Gastroesophageal sphincter (tissue), 4 donors: ENCODE data around the gene IL34. TPM values are rescaled to one million over a fixed set of nuclear protein-coding genes. Genes with fewer than 3 reads are reported as not detected.

Experiments used
- ATAC-seq: fragments of 150-250 bp; one replicate; pipeline ENCODE4 v1.9.1; 2016; ENCODE audit warnings: mild to moderate bottlenecking, moderate library complexity
- H3K27ac ChIP-seq, 4 donors: fragments of 200-600 bp; sonication (generic) in 3 of 4; 1 replicate in 3 of 4; 2 replicates in 1 of 4; pipeline ENCODE4 v1.5.1; 2016 to 2019
- H3K27me3 ChIP-seq: fragments of 200-600 bp; sonication (generic); one replicate; pipeline ENCODE4 v1.5.1; 2019
- H3K36me3 ChIP-seq, 2 donors: fragments of 200-600 bp; sonication (generic); one replicate each; pipeline ENCODE4 v1.5.1; 2019; ENCODE audit warnings: control low read depth in 1 of 2
- H3K4me1 ChIP-seq, 3 donors: fragments of 200-600 bp; sonication (generic); 1 replicate in 2 of 3; 2 replicates in 1 of 3; pipeline ENCODE4 v1.5.1; 2016 to 2019; ENCODE audit warnings: control low read depth in 2 of 3
- H3K4me3 ChIP-seq, 2 donors: fragments of 200-600 bp; sonication (generic); one replicate each; pipeline ENCODE4 v1.5.1; 2019; ENCODE audit warnings: mild to moderate bottlenecking in 1 of 2, moderate library complexity in 1 of 2
- H3K9me3 ChIP-seq, 3 donors: fragments of 200-600 bp; sonication (generic); one replicate each; pipeline ENCODE4 v1.5.1; 2017 to 2019; ENCODE audit warnings: control low read depth in 2 of 3
- CTCF ChIP-seq, 4 experiments: fragments of 200-600 bp in 2 of 4; fragments of 450-650 bp in 2 of 4; sonication (generic) in 1 of 4; IDR thresholded peaks; one replicate each; pipeline ENCODE4 v1.5.1; 2017 to 2019; ENCODE audit warnings: antibody characterized with exemption in 4 of 4, mild to moderate bottlenecking in 2 of 4, moderate library complexity in 2 of 4
- EP300 ChIP-seq: sonication (generic); formaldehyde crosslinking; IDR thresholded peaks from one replicate; pipeline ENCODE4 v1.6.1; 2017; ENCODE audit warnings: antibody characterized with exemption, mild to moderate bottlenecking
- POLR2A ChIP-seq, 2 donors: fragments of 450-650 bp; IDR thresholded peaks; one replicate each; pipeline ENCODE4 v1.6.1; 2017; ENCODE audit warnings: antibody characterized with exemption in 2 of 2, mild to moderate bottlenecking in 2 of 2, moderate library complexity in 1 of 2
- POLR2AphosphoS5 ChIP-seq: sonication (generic); formaldehyde crosslinking; IDR thresholded peaks from one replicate; pipeline ENCODE4 v1.6.1; 2017; ENCODE audit warnings: antibody characterized with exemption
- WGBS, 2 donors: methylation state at CpG; one replicate each; pipeline ENCODE4 v1.1.5; 2018; ENCODE audit warnings: low coverage in 1 of 2; 5-methylcytosine and 5-hydroxymethylcytosine counted together
- total RNA-seq, 4 donors: library from RNA; depleted of rRNA; stranded (reverse); fragments of >200 nt; gene quantifications; one replicate each; pipeline ENCODE4 v1.1.0, GENCODE V29; 2016

IL34 gene
- total RNA-seq, 4 donors from 2014 or later: 1.6 to 4.1 (median 2.8) TPM

GRCh38 chr16:70648606-70649005 is 2.2 kb downstream of the IL34 start:
- 89% methylated on average over 6 of the region's 6 CpGs; no CpG with 5 or more reads in 1 of the 2 donors for WGBS, 2 donors
- TF ChIP-seq EP300 (no peak), CTCF (IDR thresholded peaks at IDR 0.05) (no peak), POLR2A (IDR thresholded peaks at IDR 0.05) (no peak), POLR2AphosphoS5 (no peak)
- H3K36me3 ChIP-seq: no peaks in the 10 kb centered on the region
- H3K4me3 ChIP-seq: no peak overlapping the region
- peaks cover 0 to 13% (median 0%) of the 10 kb centered on the region in 3 donors for H3K4me1 ChIP-seq
- H3K27me3 ChIP-seq: no peaks in the 10 kb centered on the region
- H3K27ac ChIP-seq: no peak overlapping the region
- ATAC-seq: no peak
- H3K9me3 ChIP-seq: no peaks in the 10 kb centered on the region

GRCh38 chr16:70649300-70649699 is 2.9 kb downstream of the IL34 start:
- no peak overlapping the region for H3K27ac ChIP-seq
- H3K4me3 ChIP-seq: no peak overlapping the region
- no peak for TF ChIP-seq POLR2A (IDR thresholded peaks at IDR 0.05)
- no peak for TF ChIP-seq POLR2AphosphoS5
- TF ChIP-seq CTCF (IDR thresholded peaks at IDR 0.05): no peak
- TF ChIP-seq EP300: no peak
- ATAC-seq: no peak
- H3K27me3 ChIP-seq: no peaks in the 10 kb centered on the region
- WGBS, 2 donors: 74 to 76% methylated on average over 2 to 6 of the region's 7 CpGs
- H3K9me3 ChIP-seq: no peaks in the 10 kb centered on the region
- no peaks in the 10 kb centered on the region for H3K36me3 ChIP-seq
- peaks cover 0 to 18% (median 0%) of the 10 kb centered on the region in 3 donors for H3K4me1 ChIP-seq

GRCh38 chr16:70650216-70650615 is 3.9 kb downstream of the IL34 start:
- Histone ChIP-seq H3K27ac (no peak overlapping the region), H3K9me3 (no peaks in the 10 kb centered on the region), H3K4me1 (peaks cover 0 to 21% (median 0%) of the 10 kb centered on the region in 3 donors), H3K4me3 (no peak overlapping the region), H3K36me3 (no peaks in the 10 kb centered on the region), H3K27me3 (no peaks in the 10 kb centered on the region)
- ATAC-seq: no peak
- WGBS, 2 donors: 57 to 67% methylated on average over 1 to 2 of the region's 4 CpGs
- no peak for TF ChIP-seq POLR2A (IDR thresholded peaks at IDR 0.05)
- no peak for TF ChIP-seq CTCF (IDR thresholded peaks at IDR 0.05)
- no peak for TF ChIP-seq POLR2AphosphoS5
- TF ChIP-seq EP300: no peak

- no peaks in the 10 kb centered on the region for H3K27me3 ChIP-seq
- no peaks in the 10 kb centered on the region for H3K9me3 ChIP-seq
- 89 to 96% methylated on average over 3 of the region's 3 CpGs for WGBS, 2 donors
- no peak overlapping the region for H3K4me3 ChIP-seq
- no peak for ATAC-seq
- no peak overlapping the region for H3K27ac ChIP-seq
- H3K36me3 ChIP-seq: no peaks in the 10 kb centered on the region
- peaks cover 0 to 21% (median 0%) of the 10 kb centered on the region in 3 donors for H3K4me1 ChIP-seq
- TF ChIP-seq CTCF (IDR thresholded peaks at IDR 0.05) (no peak), EP300 (no peak), POLR2AphosphoS5 (no peak), POLR2A (IDR thresholded peaks at IDR 0.05) (no peak)
These were observed 5.2 kb downstream of the IL34 start for GRCh38 chr16:70651524-70651923.

- no peaks in the 10 kb centered on the region for H3K9me3 ChIP-seq
- 64 to 73% methylated on average over 1 to 2 of the region's 2 CpGs for WGBS, 2 donors
- H3K4me1 ChIP-seq: peaks cover 0 to 13% (median 0%) of the 10 kb centered on the region in 3 donors
- no peak overlapping the region for H3K4me3 ChIP-seq
- no peaks in the 10 kb centered on the region for H3K27me3 ChIP-seq
- no peak overlapping the region for H3K27ac ChIP-seq
- ATAC-seq: no peak
- H3K36me3 ChIP-seq: no peaks in the 10 kb centered on the region
- no peak for TF ChIP-seq POLR2AphosphoS5
- no peak for TF ChIP-seq EP300
- no peak for TF ChIP-seq POLR2A (IDR thresholded peaks at IDR 0.05)
- TF ChIP-seq CTCF (IDR thresholded peaks at IDR 0.05): no peak
These were observed 6.0 kb downstream of the IL34 start for GRCh38 chr16:70652322-70652721.
